Cardiac muscle cell (in vitro differentiated cells and primary cell): Measurements from ENCODE around the gene NDUFB7. TPM values are rescaled to one million over a fixed set of nuclear protein-coding genes. Genes with fewer than 3 reads are reported as not detected.
A peak's percentile ranks its signal among the peaks of the same experiment; 100 is the strongest.
"Not testable (repeated sequence)": the region's sequence is repeated elsewhere in the genome, so short reads cannot be mapped to it uniquely, and the experiment has no call there.

Experiments used
- DNase-seq, 2 donors: peaks; one replicate each; pipeline versions ENCODE4 v3.0.0 to v3.0.0-alpha.2; 2010 to 2017; ENCODE audit warnings: low read depth in 1 of 2, low spot score in 1 of 2
- H3K27ac ChIP-seq: fragments of 200-600 bp; sonication (generic); 2 replicates; pipeline ENCODE4 v1.5.1; 2016
- H3K27me3 ChIP-seq: fragments of 200-600 bp; sonication (generic); 2 replicates; pipeline ENCODE4 v1.6.0; 2016; ENCODE audit warnings: control low read depth
- H3K36me3 ChIP-seq: fragments of 200-600 bp; sonication (generic); 2 replicates; pipeline ENCODE4 v1.5.1; 2016; ENCODE audit warnings: control low read depth
- H3K4me1 ChIP-seq: fragments of 200-600 bp; sonication (generic); 2 replicates; pipeline ENCODE4 v1.8.1; 2017; ENCODE audit warnings: low read depth, mild to moderate bottlenecking, mixed run types
- H3K4me3 ChIP-seq: fragments of 200-600 bp; sonication (generic); 2 replicates; pipeline ENCODE4 v1.5.1; 2016; ENCODE audit warnings: mild to moderate bottlenecking
- H3K9me3 ChIP-seq: fragments of 200-600 bp; sonication (generic); 2 replicates; pipeline ENCODE4 v1.5.1; 2017; ENCODE audit warnings: low read depth, mild to moderate bottlenecking, control low read depth
- polyA plus RNA-seq: library from polyadenylated mRNA; unstranded; fragments of >200 nt; fragmentation: Nextera tagmentation; extraction: Ambion mirVana; gene quantifications from 2 replicates; pipeline ENCODE4 v1.2.1, GENCODE V29; 2016
- total RNA-seq: library from RNA; depleted of rRNA; stranded (reverse); fragments of >200 nt; gene quantifications from 2 replicates; pipeline ENCODE4 v1.2.3, GENCODE V29; 2016
- TF ChIP-seq, protein P1 (sequence below): IDR thresholded peaks from 2 replicates; pipeline ENCODE4 v1.5.1; 2012; ENCODE audit warnings: low read depth, mild to moderate bottlenecking, low read length

The NDUFB7 gene
- total and polyA plus RNA-seq, 2 experiments from 2014 or later, result 381 to 518 TPM

DNA sequence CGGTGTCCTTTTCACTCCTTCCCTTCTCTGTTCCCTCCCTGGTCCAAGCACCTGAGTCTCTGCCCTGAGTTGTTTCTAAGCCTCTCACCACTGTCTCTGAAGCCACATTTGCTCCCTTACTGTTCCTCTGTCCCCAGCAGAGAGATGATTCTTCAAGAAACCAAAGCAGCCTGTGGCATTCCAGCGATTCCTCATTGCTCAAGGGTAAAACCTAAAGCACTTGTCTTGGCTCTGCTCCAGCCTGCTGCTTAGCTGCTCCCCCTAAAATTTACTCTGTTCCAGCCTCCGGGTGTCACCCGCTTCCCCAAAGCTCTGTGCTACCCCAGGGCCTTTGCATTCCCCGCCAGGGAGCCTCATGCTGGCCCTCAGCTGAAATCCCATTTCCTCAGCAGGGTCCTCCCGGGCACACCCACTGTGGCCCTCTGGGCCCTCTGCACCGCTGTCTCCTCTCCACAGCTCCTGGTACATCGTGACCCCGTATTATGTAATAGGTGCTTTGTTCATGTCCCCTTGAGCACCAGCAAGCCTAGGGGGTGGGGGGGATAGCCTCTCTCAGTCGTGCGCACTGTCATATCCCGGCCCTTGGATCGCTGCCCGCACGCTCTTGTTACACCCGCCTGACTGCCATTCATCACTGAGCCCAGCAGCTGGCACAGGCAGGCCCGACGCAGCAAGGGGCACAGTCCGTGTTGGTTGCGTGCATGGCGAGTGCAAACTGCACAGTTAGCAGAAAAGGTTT lies 26.7 kb downstream of the NDUFB7 start:
- H3K4me1 ChIP-seq, result peaks cover 8% of the 10 kb centered on the region
- no peak overlapping the region for H3K27ac ChIP-seq
- no peaks in the 10 kb centered on the region for H3K9me3 ChIP-seq
- no peaks in the 10 kb centered on the region for H3K27me3 ChIP-seq
- no peaks in the 10 kb centered on the region for H3K36me3 ChIP-seq
- TF ChIP-seq, protein P1, sequence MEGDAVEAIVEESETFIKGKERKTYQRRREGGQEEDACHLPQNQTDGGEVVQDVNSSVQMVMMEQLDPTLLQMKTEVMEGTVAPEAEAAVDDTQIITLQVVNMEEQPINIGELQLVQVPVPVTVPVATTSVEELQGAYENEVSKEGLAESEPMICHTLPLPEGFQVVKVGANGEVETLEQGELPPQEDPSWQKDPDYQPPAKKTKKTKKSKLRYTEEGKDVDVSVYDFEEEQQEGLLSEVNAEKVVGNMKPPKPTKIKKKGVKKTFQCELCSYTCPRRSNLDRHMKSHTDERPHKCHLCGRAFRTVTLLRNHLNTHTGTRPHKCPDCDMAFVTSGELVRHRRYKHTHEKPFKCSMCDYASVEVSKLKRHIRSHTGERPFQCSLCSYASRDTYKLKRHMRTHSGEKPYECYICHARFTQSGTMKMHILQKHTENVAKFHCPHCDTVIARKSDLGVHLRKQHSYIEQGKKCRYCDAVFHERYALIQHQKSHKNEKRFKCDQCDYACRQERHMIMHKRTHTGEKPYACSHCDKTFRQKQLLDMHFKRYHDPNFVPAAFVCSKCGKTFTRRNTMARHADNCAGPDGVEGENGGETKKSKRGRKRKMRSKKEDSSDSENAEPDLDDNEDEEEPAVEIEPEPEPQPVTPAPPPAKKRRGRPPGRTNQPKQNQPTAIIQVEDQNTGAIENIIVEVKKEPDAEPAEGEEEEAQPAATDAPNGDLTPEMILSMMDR, result no peak
- no peak for DNase-seq
- H3K4me3 ChIP-seq, result no peak overlapping the region

DNA sequence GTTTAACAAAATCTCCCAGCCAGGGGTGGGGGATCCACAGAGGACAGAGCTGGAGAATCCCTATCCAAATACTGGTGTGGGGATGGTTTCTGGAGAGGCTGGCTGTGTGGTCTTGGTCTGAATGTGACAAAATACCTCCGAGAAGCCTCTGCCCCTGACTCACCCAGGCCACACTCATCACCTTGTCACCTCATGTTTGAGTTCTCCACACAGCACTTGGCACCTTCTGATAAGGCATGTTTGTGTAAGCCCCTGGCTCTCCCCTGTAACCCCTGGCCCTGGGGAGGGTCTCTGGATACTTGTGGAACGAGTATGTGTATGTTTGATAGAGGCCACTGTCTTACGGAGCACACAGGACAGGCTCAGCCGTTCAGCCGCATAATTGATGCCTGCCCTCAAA lies 27.8 kb downstream of the NDUFB7 start:
- Histone ChIP-seq H3K4me3 (no peak overlapping the region), H3K9me3 (no peaks in the 10 kb centered on the region), H3K36me3 (no peaks in the 10 kb centered on the region), H3K27ac (no peak overlapping the region), H3K4me1 (peaks cover 8% of the 10 kb centered on the region), H3K27me3 (no peaks in the 10 kb centered on the region)
- peak in 1 of 2 donors; percentile 56 for DNase-seq
- TF ChIP-seq, protein P1, result no peak

DNA sequence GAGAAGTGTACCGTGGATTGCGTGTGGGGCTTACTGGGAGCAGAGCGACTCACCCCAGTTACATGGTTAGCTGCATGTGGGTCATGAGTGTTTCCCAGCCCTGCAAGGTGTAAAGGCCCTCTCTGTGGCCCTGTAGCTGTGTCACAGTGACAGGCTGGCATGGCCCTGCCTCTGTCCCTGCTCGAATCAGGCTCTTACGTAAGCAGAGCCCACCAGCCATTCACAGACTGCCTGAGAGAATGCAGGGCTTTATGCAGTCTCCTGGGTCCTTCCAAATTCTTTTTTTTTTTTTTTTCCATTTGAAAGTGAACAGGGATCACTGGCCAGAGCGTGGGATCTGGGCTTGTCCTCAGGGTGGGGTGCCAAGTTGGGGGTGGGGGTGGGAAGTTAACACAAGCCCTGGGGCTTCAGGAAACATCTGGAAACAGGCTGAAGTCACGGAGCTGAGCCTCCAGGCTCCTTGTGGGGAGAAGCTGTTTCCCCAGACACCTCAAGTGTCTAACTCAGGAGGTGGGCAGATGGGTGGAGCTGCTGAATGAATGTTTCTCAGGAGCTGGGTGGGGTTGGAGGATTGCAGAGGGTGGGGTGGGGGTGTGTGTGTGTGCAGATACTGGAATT lies 29.0 kb downstream of the NDUFB7 start:
- Histone ChIP-seq H3K27ac (no peak overlapping the region), H3K4me1 (peaks cover 9% of the 10 kb centered on the region), H3K27me3 (no peaks in the 10 kb centered on the region), H3K36me3 (no peaks in the 10 kb centered on the region), H3K4me3 (no peak overlapping the region), H3K9me3 (no peaks in the 10 kb centered on the region)
- peak in 1 of 2 donors; percentile 40 for DNase-seq
- TF ChIP-seq, protein P1, result no peak

DNA sequence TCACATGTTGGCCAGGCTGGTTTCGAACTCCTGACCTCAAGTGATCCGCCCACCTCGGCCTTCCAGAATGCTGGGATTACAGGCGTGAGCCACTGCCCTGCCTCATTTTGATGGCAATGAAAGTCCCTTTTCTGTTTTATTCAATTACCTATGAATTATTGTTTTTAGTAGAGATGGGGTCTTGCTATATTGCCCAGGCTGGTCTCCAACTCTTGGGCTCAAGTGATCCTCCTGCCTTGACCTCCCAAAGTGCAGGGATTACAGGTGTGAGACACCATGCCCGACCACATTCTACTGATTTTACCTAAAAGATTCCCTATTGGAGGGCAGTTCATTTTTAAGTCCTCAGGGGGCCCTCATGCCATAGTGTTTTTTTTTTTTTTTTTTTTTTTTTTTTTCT lies 29.9 kb downstream of the NDUFB7 start:
- not testable (repeated sequence) for H3K27ac ChIP-seq, DNase-seq, H3K36me3 ChIP-seq

DNA sequence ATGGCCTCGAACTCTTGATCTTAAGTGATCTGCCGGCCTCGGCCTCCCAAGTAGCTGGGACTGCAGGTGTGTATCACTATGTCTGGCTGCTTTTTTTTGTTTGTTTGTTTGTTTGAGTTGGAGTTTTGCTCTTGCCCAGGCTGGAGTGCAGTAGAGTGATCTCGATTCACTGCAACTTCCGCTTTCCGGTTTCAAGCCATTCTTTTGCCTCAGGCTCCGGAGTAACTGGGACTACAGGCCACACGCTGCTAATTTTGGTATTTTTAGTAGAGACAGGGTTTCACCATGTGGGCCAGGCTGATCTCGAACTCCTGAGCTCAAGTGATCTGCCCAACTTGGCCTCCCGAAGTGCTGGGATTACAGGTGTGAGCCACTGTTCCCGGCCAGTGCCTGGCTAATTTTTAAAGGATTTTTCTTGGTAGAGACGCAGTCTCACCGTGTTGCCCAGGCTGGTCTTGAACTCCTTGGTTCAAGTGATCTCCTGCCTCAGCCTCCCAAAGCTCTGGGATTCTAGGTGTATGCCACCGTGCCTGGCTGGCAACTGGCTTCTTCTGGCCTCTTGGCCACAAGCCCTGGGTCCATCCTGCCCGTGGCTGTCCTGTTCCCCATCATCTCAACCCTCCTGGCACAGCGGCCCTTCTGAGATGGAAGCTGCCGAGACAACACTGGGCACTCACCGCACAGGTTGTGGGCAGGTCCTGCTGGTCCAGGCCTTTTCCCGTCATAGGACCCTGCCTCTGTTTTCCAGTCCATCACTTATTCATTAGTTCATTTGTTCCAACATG lies 30.9 kb downstream of the NDUFB7 start:
- no peak for DNase-seq
- no peaks in the 10 kb centered on the region for H3K9me3 ChIP-seq
- H3K27me3 ChIP-seq, result no peaks in the 10 kb centered on the region
- H3K36me3 ChIP-seq, result no peaks in the 10 kb centered on the region
- TF ChIP-seq, protein P1, result no peak
- no peak overlapping the region for H3K27ac ChIP-seq
- H3K4me3 ChIP-seq, result no peak overlapping the region
- peaks cover 18% of the 10 kb centered on the region for H3K4me1 ChIP-seq

More for the DNA sequence above, 29.9 kb downstream of the NDUFB7 start:
- H3K27me3 ChIP-seq, H3K9me3 ChIP-seq, H3K4me3 ChIP-seq: not testable (repeated sequence)
- H3K4me1 ChIP-seq, result peaks cover 14% of the 10 kb centered on the region
